GM15510 (cell line): ENCODE results near the gene CERS6.

Experiments
- POLR2A ChIP-seq: IDR thresholded peaks from 3 replicates; pipeline ENCODE4 v1.6.1; 2011; ENCODE audit warnings: borderline replicate concordance; ENCODE audit not compliant: insufficient read length; ENCODE audit errors: extremely low read depth

The CERS6 gene

DNA sequence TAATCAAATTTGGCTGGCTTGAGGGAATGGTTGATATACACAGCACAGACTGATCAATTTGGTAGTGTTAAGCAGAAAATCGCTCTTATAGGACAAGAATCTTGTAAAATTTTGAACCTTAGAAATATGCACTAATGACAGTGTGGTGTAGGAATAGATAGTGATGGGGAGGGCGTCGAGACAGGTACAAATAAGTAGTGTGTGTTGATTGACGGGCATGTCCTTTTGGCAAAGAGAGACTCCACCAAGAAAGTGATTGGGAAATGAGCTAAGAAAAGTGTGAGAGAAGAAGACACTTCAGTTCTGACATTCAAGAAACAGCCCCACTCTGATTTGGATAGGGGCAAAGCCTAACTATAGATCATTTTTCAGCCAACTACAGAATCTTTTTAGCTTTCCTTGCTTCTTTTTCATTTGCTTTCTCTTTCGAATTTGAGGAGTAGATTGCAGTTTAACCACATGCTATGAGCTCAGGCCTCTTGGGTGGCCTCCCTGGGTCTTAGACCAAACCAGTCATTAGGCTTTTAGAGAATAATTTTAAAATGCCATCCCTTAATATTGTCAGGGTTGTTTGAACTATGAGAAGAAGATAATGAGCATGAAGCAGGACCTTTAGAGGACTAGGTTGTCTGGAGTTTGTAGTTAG lies 127.1 kb downstream of the CERS6 start:
- no peak for TF ChIP-seq POLR2A

DNA sequence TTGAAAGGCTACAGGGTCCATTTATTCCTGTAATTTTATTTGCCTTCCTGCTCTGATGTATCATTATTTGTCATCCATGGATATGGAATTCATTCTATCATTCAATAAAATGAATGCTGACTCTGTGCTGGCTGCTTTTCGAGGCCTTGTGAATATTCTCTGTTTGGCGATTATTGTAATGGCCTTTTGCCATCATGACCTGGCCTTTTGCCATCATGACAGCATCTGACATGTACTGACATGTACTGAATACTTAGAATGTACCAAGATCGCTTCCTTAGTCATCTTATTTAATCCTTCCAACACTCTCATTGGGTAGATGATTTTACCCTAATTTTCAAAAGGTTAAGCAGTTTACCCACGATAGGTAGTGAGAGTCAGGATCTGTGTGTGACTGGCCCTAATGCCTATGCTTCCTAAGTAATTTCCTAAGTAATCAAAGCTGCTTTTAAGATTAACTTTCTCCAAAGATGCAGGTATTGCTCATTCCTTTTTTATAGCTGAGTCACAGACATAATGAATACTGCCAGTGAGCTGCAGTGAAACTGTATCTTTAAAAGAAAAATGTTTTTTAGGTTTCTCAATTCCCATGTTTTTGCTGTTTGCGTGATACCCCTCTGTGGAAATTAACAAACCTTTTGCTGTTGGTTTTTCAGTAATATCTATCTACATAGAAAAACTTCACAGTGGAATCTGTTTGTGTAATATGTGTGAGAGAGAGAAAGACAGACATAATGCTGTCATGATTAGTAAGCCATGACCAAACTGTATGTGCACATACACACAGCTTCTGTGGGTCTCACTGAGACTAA lies 127.8 kb downstream of the CERS6 start:
- no peak for TF ChIP-seq POLR2A

DNA sequence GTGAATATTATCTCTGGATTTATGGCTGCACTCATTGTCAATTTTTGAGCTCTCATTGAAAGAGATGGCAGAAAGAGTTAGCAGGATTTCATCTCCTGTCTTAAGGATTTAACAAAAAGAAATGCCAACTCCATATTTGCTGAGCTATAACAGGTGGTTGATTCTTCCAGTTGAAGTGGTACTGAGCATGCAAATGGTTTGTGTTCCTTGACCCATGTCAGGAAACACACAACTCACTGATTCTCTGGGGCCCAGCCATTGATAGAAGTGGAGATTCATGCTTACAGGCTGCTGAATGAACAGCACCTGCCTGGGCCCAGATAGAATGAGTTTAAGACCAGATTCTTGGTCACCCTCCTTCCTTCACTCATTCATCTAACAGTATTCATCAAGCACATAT lies 128.8 kb downstream of the CERS6 start:
- TF ChIP-seq POLR2A: no peak

DNA sequence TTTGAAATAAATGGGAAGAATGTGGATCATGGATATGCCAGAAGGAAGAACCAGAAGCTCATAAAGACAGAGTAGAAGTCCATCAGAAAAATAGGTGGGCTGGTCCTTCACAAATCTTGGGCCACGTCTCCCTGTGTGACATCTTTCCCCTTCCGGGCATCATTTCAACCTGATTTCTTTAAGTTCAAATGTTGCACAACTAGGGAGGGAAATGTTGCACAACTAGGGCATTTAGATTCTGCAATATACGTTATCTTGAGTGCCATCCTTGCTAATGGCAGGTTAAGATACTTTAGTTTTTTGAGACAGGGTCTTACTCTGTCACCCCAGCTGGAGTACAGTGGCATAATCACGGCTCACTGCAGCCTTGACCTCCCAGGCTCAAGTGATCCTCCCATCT lies 129.6 kb downstream of the CERS6 start:
- no peak for TF ChIP-seq POLR2A

DNA sequence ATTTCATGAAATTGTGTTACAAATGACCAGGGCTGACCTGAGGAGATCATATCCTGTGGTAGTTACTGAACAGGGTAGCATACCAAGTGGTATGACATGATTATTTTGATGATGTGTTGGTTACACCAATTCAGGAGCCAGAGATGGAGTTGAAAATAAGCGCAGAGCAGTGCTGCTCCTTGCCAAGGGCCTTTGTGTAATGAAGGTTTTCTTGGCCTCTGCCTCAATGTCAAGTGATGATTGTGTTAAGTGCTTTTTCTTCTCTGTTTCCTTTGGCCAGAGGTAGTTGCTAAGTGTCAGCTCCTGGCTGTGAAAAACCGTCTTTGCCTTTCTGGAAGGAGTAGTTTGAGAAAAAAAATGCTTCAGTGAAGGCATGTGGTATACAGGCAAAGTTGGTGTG lies 131.2 kb downstream of the CERS6 start:
- TF ChIP-seq POLR2A: no peak

DNA sequence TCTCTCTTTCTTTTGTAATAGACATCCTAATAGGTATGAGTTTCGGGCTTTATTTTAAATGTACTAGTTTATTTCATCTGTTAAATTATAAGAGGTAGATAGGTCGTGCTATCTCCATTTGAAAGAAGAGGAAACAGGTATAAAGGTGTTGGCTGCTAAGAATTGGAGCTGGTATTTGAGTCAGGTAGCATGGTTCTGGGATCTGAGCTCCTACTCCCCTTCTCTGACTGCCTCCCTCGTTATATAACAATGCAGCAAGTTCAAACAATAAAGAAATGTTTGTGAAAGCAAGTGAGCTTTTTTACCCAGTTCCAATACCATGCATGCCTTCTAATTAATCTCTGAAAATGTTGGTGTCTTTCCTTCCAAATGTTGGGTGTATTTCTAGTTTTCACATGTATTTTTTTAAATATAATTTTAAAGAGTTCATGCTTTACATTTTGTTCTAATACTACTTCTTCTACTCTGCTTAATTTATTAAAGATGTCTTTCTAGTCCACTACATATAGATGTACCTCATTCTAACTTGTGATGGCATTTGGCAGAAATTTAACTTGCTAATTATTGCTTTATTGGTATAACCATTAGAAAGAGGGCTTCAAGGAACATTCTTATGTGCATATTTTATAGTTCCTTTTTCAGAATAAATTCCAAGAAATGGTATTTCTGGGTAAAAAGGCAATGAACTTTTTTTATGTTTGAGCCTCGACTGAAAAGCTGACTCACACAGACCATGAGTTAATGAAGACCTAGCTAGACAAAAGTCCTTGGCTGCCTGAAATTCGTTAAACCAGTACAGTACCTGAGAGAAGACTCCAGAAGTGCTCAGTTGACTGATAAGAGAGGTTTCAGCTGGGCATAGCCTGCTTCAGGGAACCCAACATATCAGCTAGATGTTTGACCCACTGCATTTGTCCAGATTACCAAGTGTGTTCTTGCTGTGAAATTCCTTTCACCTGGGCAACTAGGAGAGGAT lies 133.5 kb downstream of the CERS6 start:
- no peak for TF ChIP-seq POLR2A

DNA sequence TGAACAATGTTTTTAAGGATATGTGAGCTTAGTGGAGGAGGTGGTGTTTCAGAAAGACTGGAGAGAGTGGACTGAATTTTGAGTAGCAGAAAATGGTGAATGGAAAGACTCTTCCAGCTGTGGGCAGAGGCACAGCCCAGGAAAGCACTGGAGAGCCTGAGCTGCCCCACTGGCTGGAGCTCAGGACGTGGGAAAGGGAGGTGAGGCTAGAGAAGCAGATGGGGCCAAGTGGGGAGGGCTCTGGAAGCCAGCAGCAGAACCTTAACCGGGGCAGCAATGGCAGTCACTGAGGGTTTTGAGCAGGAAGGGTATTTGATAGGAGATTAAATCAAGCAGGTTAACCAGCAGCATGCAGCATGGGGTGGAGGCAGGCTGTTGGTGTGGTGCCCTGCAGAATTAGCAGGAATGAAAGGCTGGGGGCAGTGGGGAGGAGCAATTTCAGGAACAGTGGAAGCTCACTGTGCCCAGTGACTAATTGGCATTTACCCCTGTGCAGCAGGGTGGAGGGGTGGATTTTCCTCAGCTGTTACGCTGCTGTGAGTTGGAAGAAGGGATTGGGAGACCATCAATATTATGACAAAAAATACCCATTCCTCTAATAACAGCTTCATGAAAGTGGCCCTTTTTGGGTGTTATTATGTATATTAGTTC lies 136.2 kb downstream of the CERS6 start:
- TF ChIP-seq POLR2A: no peak

DNA sequence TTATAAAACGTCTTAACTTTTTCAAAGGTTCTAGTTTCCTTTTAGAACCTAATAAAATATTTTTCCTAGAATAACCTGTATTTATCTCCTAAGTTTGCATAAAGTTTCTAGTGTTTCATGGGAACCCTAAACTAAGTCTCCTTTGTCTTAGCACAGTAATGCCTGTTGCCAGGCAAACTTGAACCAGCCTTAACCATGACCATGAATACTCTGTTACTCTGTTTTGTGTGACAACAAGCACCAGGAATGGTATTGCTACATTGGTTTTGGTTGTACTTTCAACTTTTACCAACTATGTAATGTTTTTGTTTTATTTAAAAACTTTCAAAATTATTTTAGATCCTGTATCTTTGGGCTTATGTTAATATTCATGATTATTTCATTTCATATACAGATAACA lies 137.6 kb downstream of the CERS6 start:
- no peak for TF ChIP-seq POLR2A

DNA sequence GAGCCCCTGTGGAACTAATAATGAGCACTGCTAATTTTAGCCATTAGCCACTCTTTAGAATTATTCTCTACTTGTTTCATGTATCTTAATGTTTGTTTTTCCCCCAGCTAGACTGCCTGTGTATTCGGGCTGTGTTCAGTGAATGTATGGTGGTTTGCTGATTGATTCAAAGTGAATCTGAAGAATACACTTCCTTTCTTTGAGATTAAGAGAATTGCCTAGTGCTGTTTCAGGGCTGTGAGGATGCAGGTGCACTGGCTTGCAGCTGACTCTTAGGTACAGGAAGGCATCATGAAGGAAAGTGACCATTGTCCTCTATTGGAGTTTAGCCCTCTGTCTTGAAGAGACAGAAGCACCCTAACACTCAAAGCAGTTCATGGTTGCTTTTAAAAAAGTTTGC lies 138.7 kb downstream of the CERS6 start:
- TF ChIP-seq POLR2A: no peak

DNA sequence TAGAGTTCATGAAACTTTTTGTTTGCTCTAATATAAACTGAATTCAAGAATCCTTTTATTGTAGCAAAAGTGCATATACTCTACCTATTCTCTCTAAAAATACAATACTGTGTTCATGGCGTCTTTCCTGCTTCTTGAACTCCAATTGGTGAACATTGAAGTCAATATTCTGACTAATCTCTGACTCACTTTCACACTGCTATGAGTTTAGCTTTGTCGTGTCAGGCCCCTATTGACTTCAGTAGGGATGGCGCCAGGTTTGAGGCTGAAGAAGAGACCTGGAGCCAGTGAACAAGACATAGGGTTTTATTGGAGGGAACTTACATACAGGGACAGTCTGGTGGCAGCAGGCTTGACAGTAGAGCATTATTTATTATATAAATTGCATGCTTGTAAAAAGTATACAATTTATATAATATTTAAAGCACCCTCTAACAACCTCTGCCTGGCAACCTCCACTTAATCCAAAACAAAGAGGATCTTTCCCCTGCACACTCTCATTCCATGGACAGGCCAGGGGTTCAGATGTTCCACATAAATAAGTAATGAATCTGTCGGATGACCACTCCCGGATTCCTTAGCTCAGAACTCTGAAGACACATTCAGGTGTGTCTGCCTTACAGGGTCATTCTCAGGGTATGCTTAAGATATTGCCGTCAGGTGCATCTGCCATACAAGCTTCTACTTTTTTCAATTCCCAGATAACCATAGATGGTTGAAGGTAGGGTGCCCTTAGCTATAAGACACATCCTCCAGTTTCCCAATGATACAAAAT lies 141.0 kb downstream of the CERS6 start:
- no peak for TF ChIP-seq POLR2A

DNA sequence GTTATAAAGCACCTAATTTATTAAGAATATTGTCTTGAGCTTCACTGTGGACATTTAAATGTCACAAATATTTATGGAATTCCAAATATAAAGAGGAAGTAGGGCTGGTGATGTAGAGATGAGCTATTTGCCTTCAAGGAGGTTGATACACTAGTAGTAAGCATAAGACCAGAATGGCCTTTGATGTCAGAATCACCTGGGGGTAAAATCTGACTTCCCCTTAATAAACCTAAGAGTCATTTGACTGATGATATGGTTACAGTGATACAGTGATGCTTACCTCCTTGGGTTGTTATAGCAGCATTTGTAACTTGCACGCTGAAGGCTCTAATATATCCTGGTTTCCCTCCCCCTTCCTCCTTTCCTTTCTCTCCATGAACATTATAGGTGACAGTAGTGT lies 143.7 kb downstream of the CERS6 start:
- no peak for TF ChIP-seq POLR2A

DNA sequence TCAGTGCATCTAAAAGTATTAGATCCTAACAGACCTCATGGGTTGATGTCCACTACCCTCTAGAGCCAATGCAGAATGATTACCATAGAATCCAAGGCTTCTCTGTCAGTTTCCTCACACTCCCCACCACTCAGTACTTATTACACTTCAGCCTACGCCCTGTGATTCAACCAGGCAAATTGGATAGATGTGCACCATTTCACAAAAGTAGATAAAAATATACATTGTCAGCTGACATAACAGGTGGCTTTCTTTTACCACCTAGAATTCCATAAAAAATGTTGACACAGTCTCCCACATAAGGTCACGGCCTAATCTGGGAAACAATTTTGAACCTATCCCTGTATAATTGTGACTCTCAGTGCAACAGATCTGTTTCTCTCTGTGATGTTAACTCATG lies 144.9 kb downstream of the CERS6 start:
- TF ChIP-seq POLR2A: no peak

DNA sequence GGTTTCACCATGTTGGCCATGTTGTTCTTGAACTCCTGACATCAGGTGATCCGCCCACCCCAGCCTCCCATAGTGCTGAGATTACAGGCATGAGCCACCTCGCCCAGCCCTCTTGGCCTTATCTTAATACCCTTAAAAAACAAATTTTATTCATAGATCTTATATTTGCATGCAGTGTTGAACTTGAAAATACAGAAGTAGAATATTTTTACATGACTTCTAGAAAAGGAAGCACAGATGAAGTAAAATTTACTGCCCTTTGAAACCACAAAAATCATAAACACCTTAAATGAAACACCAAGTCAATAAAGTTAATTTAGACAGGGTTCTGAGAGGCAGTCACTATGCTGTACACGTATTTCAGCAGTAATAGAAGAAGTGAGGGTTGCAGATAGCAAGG lies 145.7 kb downstream of the CERS6 start:
- no peak for TF ChIP-seq POLR2A

DNA sequence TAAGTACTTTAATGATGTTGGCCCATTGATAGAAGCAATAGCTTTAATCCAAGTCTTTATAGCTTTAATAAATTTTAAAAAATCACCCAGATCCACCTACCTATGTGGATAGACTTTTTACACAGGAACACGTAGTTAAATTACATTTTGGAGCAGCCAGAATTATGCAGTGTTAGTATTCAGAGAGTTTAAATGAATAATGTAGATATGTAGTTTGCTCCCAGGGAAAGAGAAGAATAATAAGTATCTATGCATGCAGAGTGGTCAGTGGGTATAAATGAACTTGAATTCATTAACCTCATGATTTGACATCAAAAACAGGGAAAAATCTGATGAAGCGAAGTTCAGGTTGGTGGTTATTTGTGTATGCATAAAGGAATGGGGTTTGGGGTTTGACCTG lies 146.3 kb downstream of the CERS6 start:
- no peak for TF ChIP-seq POLR2A
